Measurements from ENCODE around the gene ZSCAN12. TPM values are rescaled to one million over a fixed set of nuclear protein-coding genes. Genes with fewer than 3 reads are reported as not detected.
A peak's percentile ranks its signal among the peaks of the same experiment; 100 is the strongest.

The ZSCAN12 gene
- total and polyA plus RNA-seq, 4 donors = 1.4 to 17.7 (median 3.8) TPM

DNA sequence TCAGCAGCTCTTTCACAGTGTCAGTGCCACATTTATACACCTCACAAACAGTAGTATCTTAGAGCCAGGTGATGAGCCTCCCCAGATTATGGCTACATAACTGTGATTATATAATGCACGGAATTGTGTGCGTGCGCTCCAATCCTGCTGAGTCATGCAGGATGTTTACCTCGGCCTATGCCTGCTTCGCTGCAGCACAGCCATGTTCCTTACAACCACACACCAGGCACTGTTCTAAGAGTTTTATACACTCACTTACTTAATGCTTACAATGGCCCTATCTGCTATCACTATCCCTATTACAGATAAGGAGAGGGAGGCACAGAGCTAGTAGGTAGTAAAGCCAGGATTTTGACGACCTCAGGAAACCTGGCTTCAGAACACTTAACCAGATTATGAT is 42.5 kb downstream of the ZSCAN12 start:
- Histone ChIP-seq H3K27ac (ENCODE audit: low read depth in 1 of 2, low read length in 1 of 2) (no peak overlapping the region), H3K4me1 (ENCODE audit: control insufficient read depth in 5 of 5, insufficient read depth in 5 of 5, low read length in 5 of 5) (peaks cover 0 to 16% (median 3%) of the 10 kb centered on the region in 5 donors), H3K36me3 (ENCODE audit: control insufficient read depth in 4 of 4, insufficient read depth in 4 of 4, low read length in 4 of 4) (peaks cover 0 to 6% (median 2%) of the 10 kb centered on the region in 4 donors), H3K9me3 (ENCODE audit: control insufficient read depth in 4 of 4, insufficient read depth in 3 of 4, low read length in 3 of 4) (no peaks in the 10 kb centered on the region), H3K27me3 (ENCODE audit: control insufficient read depth in 3 of 3, insufficient read depth in 3 of 3, low read length in 2 of 3) (no peaks in the 10 kb centered on the region), H3K9ac (ENCODE audit: insufficient read depth in 1 of 2, low read length in 2 of 2) (no peak overlapping the region), H3K4me3 (no peak overlapping the region)
- DNase-seq = no peak
- WGBS, 2 donors = 34 to 53% methylated on average over 6 of the region's 6 CpGs
- TF ChIP-seq, protein P1, sequence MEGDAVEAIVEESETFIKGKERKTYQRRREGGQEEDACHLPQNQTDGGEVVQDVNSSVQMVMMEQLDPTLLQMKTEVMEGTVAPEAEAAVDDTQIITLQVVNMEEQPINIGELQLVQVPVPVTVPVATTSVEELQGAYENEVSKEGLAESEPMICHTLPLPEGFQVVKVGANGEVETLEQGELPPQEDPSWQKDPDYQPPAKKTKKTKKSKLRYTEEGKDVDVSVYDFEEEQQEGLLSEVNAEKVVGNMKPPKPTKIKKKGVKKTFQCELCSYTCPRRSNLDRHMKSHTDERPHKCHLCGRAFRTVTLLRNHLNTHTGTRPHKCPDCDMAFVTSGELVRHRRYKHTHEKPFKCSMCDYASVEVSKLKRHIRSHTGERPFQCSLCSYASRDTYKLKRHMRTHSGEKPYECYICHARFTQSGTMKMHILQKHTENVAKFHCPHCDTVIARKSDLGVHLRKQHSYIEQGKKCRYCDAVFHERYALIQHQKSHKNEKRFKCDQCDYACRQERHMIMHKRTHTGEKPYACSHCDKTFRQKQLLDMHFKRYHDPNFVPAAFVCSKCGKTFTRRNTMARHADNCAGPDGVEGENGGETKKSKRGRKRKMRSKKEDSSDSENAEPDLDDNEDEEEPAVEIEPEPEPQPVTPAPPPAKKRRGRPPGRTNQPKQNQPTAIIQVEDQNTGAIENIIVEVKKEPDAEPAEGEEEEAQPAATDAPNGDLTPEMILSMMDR (IDR thresholded peaks at IDR 0.05; ENCODE audit: control extremely low read depth, extremely low read depth) = no peak
- ATAC-seq (ENCODE audit: insufficient read depth, low FRiP score) = no peak

DNA sequence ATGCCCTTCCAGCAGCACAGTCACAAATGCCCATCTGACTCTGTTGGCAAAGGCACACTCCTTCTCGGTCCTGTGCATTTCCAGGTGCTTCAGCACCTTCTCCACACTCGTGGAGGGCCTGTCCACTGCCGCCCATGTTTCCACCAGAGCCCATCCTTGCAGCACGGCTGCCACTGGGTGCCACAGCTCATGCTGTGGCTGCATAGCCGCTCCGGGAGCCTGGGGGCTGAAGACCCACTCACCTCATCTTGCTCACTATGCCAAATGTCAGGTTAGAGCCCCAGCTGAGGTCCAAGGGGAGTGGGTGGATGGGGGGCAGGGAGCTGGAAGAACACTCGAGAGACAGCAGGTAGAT is 42.9 kb downstream of the ZSCAN12 start:
- WGBS, 2 donors = 70 to 81% methylated on average over 7 of the region's 7 CpGs
- TF ChIP-seq, protein P1 (IDR thresholded peaks at IDR 0.05; ENCODE audit: control extremely low read depth, extremely low read depth) = no peak
- no peak for ATAC-seq (ENCODE audit: insufficient read depth, low FRiP score)
- Histone ChIP-seq H3K9ac (ENCODE audit: insufficient read depth in 1 of 2, low read length in 2 of 2) (peak overlapping the region in 1 of 2 donors; percentile 54), H3K4me3 (no peak overlapping the region), H3K36me3 (ENCODE audit: control insufficient read depth in 4 of 4, insufficient read depth in 4 of 4, low read length in 4 of 4) (peaks cover 0 to 6% (median under 1%) of the 10 kb centered on the region in 4 donors), H3K9me3 (ENCODE audit: control insufficient read depth in 4 of 4, insufficient read depth in 3 of 4, low read length in 3 of 4) (no peaks in the 10 kb centered on the region), H3K4me1 (ENCODE audit: control insufficient read depth in 5 of 5, insufficient read depth in 5 of 5, low read length in 5 of 5) (peaks cover 0 to 16% (median 3%) of the 10 kb centered on the region in 5 donors), H3K27me3 (ENCODE audit: control insufficient read depth in 3 of 3, insufficient read depth in 3 of 3, low read length in 2 of 3) (no peaks in the 10 kb centered on the region), H3K27ac (ENCODE audit: low read depth in 1 of 2, low read length in 1 of 2) (peak overlapping the region in 1 of 2 donors; percentile 81)
- no peak for DNase-seq

DNA sequence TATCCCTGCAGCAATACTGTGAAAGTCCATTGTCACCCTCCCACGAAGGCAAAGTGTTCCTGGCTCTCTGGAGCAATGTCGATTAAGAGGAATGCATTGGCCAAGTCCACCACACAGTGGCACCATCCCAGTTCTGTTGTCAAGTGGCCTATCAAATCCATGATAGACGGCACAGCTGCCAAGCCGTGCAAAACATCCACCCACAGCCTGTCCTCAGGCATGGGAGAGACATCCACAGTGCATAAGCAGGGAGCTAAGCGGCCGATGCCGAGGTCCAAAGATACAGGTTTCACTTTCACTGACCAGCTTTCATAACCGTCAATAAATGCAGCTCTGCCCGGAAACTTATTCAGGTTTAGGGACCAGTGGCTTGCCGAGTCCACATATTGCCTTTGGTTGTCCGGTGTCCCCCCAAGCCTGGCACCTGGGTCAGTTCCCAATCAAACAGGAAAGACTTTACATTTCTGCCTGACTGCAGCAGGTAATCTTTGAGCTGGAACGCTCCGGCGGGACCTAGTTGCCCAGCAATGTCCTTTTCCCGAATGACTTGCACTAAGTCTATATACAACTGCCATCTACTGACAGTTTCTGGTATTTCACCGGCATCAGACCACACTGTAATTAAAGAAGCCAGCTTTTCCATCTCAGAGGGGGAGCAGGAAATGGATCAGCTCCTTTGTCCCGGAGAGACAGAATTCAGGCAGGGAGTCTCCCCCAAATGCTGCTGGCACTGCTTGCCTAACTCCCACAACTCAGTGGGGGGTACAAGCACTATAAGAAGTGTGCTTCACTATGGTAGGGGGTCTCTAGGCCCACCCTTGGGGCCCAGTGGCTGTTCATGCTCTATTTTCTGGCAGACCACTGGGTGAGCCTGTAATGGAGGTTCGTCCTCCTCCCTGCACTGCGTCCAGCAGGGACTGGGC is 43.5 kb downstream of the ZSCAN12 start:
- TF ChIP-seq, protein P1 (IDR thresholded peaks at IDR 0.05; ENCODE audit: control extremely low read depth, extremely low read depth) = peak; percentile 88
- WGBS, 2 donors = 4 to 8% methylated on average over 19 of the region's 19 CpGs
- H3K27ac ChIP-seq (ENCODE audit: low read depth in 1 of 2, low read length in 1 of 2) = peak overlapping the region; percentile 71 to 94

More for the DNA sequence above, 43.5 kb downstream of the ZSCAN12 start:
- Histone ChIP-seq H3K4me3 (peak overlapping the region; percentile 53), H3K36me3 (ENCODE audit: control insufficient read depth in 4 of 4, insufficient read depth in 4 of 4, low read length in 4 of 4) (peaks cover 0 to 6% (median 0%) of the 10 kb centered on the region in 4 donors), H3K27me3 (ENCODE audit: control insufficient read depth in 3 of 3, insufficient read depth in 3 of 3, low read length in 2 of 3) (no peaks in the 10 kb centered on the region), H3K9ac (ENCODE audit: insufficient read depth in 1 of 2, low read length in 2 of 2) (peak overlapping the region; percentile 75 to 94), H3K9me3 (ENCODE audit: control insufficient read depth in 4 of 4, insufficient read depth in 3 of 4, low read length in 3 of 4) (no peaks in the 10 kb centered on the region), H3K4me1 (ENCODE audit: control insufficient read depth in 5 of 5, insufficient read depth in 5 of 5, low read length in 5 of 5) (peaks cover 0 to 18% (median 6%) of the 10 kb centered on the region in 5 donors)
- ATAC-seq (ENCODE audit: insufficient read depth, low FRiP score) = peak; percentile 85
- DNase-seq = peak; percentile 85 to 97 (median 95)
